HS-27A (cell line): ENCODE data around the gene MCCC1.
"Not testable (repeated sequence)": the region's sequence is repeated elsewhere in the genome, so short reads cannot be mapped to it uniquely, and the experiment has no call there.

Source experiments
- DNase-seq: peaks from one replicate; pipeline ENCODE4 v3.0.0-alpha.2; 2012; ENCODE audit warnings: low read depth, missing footprints

Gene MCCC1

DNA sequence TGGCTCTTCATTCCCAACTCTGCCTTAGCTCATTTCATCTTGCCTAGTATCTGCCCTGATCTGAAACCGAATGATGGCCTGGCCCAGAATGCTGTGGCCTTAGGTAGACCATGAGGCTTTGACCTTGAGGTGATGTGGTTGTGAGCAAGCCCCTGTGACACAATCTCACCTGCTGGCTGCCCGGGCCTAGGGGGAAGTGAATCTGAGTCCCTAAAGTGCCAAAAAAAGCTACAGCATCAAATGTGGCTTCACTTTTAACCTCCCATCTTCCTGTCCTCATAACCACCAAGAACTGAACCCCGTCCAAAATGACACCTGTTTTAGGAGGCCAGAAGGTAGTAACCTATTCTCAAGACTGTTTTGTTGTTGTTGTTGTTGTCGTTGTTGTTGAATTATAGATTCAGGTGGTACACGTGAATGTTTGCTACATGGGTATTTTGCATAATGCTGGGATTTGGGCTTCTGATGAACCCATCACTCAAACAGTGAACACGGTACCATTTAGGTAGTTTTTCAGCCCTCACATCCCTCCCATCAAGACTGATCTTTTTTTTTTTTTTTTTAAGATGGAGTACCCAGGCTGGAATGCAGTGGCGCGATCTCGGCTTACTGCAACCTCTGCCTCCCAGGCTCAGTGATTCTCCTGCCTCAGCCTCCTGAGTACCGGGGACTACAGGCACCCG lies 54.6 kb downstream of the MCCC1 start:
- no peak for DNase-seq

GRCh38 chr3:183038757-183039156 lies 60.5 kb downstream of the MCCC1 start:
- DNase-seq: no peak

DNA sequence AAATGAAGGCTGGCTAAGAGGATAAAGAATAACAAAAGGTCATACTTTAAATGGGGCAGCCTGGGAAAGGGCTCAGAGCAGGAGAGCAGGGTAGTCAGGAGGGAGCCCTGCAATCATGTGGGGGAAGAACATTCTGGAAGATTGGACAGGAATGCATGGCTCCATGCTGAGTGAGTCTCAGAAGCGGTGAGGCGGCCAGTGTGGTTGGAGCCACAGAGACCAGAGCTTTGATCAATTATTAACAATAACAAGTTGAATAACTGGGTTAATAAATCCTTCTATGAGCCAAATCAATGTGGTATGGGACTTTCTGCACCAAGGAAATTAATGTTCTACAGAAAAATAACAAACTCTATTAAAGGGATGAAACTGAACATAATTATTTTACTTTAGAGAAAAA lies 61.1 kb downstream of the MCCC1 start:
- DNase-seq: no peak

DNA sequence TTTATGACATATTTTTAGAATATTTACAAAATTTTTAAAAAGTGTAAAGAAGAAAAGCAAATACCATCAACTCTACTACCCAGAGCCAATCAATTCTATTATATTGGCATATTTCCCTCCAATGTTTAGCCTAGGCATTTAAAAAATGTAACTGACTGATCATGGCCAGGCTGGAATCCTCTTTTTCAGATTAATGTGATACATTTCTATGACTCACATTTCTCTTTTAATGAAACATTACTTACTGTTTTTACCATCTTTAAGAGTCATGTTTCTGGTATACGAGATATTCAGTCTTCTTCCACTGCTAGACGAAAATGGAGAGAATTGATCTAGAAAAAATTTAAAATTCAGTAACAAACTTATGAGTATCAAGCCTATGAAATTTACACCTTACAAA lies 65.5 kb downstream of the MCCC1 start:
- DNase-seq: peak; percentile 56

- no peak for DNase-seq
Measured at GRCh38 chr3:183032880-183033555, 66.3 kb downstream of the MCCC1 start.

DNA sequence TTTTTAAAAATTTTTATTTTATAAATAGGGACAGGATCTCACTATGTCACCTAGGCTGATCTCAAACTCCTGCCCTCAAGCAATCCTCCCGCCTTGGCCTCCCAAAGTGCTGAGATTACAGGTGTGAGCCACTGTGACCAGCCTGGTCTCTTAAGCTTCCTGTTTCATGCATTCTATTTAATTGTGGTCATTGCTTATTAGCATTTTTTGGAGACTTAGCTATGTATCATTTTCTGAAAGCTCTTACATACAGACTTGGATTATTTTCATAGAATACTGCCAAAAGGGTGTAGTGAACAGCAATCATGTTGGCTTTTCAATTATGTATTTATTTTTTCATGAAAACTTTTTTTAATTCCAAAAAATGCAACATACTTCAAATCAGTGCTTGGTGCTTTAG lies 67.5 kb downstream of the MCCC1 start:
- DNase-seq: no peak

DNA sequence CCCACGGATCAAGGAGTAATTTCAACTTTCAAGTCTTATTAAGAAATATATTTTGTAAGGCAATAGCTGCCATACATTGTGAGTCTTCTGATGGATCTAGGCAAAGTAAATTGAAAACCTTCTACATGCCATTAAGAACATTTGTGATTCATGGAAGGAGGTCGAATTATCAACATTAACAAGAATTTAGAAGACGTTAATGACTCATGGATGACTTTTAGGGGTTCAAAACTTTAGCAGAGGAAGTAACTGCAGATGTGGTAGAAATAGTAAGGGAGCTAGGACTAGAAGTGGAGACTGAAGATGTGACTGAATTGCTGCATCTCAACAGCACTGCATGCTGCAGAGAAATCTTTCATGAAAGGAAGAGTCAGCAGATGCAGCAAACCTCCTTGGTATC lies 70.9 kb downstream of the MCCC1 start:
- no peak for DNase-seq

GRCh38 chr3:183027276-183027675 lies 72.0 kb downstream of the MCCC1 start:
- DNase-seq: no peak

DNA sequence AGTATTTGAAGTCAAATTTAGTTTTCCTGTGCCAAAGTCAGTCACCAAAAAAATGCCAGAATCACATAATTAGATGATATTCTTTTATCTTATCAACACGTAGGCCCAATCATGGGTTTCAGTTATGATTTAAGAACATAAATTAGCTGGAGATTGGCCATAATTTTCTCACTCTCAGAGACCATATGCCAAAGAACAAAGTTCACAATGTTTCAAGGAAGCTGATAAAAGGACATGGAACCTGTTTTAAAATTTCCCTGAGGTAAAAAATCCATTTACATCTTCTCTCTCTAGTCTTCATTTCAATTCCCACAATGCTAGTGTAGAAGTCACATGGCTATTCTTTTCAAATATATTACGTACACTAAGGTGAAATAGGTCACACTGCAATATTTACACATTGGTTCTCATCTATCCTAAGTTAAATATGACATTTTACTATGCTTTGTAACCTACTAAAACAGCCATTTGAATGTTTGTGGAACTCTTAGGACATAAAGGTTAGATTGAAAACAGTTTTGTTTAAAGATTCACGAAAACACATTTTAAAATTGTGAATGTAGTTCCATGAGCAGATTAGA lies 76.3 kb downstream of the MCCC1 start:
- no peak for DNase-seq

GRCh38 chr3:183018421-183019192 lies 80.7 kb downstream of the MCCC1 start:
- no peak for DNase-seq

GRCh38 chr3:183015185-183015584 lies 84.1 kb downstream of the MCCC1 start:
- DNase-seq: no peak

- no peak for DNase-seq
Measured at GRCh38 chr3:183013856-183014255, 85.4 kb downstream of the MCCC1 start.

- no peak for DNase-seq
Measured at GRCh38 chr3:183013074-183013473, 86.2 kb downstream of the MCCC1 start.

- no peak for DNase-seq
Measured at GRCh38 chr3:183008800-183009199, 90.5 kb downstream of the MCCC1 start.

DNA sequence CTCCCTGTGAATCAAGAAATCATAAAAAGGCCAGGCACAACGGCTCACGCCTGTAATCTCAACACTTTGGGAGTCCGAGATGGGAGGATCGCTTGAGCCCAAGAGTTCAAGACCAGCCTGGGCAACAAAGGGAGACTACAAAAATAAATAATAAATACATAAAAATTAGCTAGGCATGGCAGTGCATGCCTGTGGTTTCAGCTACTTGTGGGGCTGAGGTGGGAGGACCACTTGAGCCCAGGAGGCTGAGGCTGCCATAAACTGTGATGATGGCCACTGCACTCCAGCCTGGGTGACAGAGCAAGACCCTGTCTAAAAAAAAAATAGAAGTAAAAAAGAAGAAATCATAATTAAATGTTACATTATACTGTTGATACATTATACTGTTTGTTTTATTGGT lies 91.0 kb downstream of the MCCC1 start:
- DNase-seq: no peak

DNA sequence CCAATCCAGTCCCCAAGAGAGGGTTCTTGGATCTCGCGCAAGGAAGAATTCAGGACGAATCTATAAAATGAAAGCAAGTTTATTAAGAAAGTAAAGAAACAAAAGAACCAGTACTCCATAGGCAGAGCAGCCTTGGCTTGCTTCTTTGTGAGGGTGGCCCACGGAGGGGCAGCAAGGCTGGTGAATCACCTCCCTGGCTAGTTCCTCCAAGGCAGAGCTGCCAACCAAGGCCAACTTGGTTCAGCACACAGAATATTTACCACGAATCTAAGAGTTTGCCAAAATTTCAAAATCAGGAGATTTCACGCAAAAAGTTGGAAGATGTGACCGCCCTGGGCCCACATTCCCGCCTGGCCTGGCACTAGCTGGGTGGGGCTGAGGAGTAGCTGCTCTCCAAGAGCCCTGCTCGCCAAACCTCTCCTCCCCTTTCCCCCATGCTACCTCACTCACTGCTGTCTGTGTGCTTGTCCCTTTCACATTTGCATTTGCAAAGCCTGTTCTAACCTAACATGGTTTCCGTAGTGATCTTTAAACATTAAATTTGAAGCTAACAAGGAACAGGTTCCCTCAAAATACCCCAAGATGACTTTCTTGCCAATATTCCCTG lies 92.8 kb downstream of the MCCC1 start:
- no peak for DNase-seq

GRCh38 chr3:182999767-183000166 lies 99.5 kb downstream of the MCCC1 start:
- DNase-seq: no peak

DNA sequence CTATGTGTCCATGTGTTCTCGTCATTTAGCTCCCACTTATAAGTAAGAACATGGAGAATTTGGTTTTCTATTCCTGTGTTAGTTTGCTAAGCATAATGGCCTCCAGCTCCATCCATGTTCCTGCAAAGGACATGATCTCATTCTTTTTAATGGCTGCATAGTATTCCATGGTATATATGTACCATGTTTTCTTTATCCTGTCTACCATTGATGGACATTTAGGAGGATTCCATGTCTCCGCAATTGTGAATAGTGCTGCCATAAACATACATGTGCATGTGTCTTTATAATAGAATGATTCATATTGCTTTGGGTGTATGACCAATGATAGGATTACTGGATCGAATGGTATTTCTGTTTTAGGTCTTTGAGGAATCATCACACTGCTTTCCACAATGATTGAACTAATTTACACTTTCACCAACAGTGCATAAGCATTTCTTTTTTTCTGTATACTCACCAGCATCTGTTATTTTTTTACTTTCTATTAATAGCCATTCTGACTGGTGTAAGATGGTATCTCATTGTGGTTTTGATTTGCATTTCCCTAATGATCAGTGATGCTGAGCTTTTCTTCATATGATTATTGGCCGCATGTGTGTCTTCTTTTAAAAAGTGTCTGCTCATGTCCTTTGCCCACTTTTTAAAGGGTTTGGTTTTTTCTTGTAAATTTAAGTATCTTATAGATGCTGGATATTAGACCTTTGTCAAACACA lies 105.7 kb downstream of the MCCC1 start:
- not testable (repeated sequence) for DNase-seq

GRCh38 chr3:182989566-182989965 lies 109.7 kb downstream of the MCCC1 start:
- DNase-seq: no peak

DNA sequence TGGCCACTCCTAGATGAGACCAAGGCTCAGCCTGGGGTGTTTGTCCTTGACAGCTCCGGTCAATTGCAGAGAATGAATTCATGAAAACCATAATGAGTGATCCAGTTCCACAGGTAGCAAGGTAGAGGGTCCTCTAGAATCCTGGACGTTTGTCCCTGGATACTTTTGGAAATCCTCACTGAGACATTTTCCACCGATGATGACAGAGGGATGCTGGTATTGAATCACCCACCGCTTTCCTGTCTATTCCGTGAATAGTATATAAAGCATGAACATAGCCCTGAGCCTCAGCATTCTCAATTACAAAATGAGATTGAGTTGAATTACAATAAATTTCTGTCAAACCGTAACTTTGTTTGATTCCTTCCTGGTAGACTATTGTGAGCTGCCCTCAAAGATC lies 113.3 kb downstream of the MCCC1 start:
- no peak for DNase-seq

DNA sequence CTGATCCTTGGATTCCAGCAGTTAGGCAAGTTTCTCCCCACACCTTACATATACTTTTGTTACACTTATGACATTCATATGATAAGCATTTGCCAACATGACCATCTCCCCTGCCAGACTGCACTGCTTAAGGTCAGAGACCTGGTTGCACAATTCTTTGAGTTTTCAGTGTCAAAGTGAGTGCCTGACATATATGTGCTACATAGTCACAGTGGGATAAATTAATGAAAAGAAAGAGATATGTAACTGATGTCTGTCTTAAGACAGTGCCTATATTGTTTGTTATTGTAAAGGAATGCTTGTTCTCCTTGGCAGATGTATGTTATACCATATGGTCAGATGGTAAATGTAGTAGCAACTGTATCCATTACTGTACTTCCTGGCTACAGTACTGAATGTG lies 115.4 kb downstream of the MCCC1 start:
- DNase-seq: no peak

- DNase-seq: no peak
Measured at GRCh38 chr3:182981038-182981380, 118.3 kb downstream of the MCCC1 start.
